K562 (cell line): ENCODE results near the gene CALCB. TPM values are rescaled to one million over a fixed set of nuclear protein-coding genes. Genes with fewer than 3 reads are reported as not detected.

ENCODE experiments used
- ARID1B ChIP-seq: fragments of 450-650 bp; IDR thresholded peaks from 2 replicates; pipeline ENCODE4 v1.6.1; 2016; ENCODE audit warnings: antibody characterized with exemption, mild to moderate bottlenecking, inconsistent platforms
- IFI16 ChIP-seq: fragments of 250-450 bp; sonication (Bioruptor Pico); IDR thresholded peaks from 2 replicates; pipeline ENCODE4 v2.1.2; 2022; ENCODE audit warnings: mild to moderate bottlenecking, inconsistent platforms
- ZNF449 ChIP-seq: fragments of 250-450 bp; sonication (Bioruptor Pico); IDR thresholded peaks from 2 replicates; pipeline ENCODE4 v1.8.0; 2022; ENCODE audit warnings: moderate library complexity, mild to moderate bottlenecking, inconsistent platforms
- ZNF780A ChIP-seq: fragments of 250-450 bp; sonication (Bioruptor Pico); IDR thresholded peaks from 2 replicates; pipeline ENCODE4 v1.5.0; 2021; ENCODE audit warnings: mild to moderate bottlenecking
- polyA plus RNA-seq, 8 experiments: library from polyadenylated mRNA; depleted of rRNA in 4 of 8; stranded (reverse) in 5 of 8; unstranded in 3 of 8; fragments of >200 nt; fragmentation: Nextera tagmentation in 2 of 8; fragmentation: Illumina TruSeq in 1 of 8; extraction: Ambion mirVana in 2 of 8; extraction: Trizol in 1 of 8; gene quantifications; 2 replicates each; pipeline versions ENCODE4 v1.2.1 to v1.2.3, GENCODE V29; 2011 to 2014; ENCODE audit warnings: inconsistent platforms in 1 of 8, missing spikeins in 1 of 8
- total RNA-seq, 7 experiments: library from RNA; depleted of rRNA in 6 of 7; stranded (reverse); fragments of >200 nt in 6 of 7; fragmentation: Illumina TruSeq in 2 of 7; extraction: Trizol in 2 of 7; gene quantifications; 2 replicates each; pipeline versions ENCODE4 v1.2.1 to v1.2.3, GENCODE V29; 2011 to 2021; ENCODE audit warnings: low replicate concordance in 1 of 7

CALCB gene
- total and polyA plus RNA-seq, 9 of the 15 experiments (the other 6 are each of a cell fraction or from before 2014, with no cell fraction given) = not detected

DNA sequence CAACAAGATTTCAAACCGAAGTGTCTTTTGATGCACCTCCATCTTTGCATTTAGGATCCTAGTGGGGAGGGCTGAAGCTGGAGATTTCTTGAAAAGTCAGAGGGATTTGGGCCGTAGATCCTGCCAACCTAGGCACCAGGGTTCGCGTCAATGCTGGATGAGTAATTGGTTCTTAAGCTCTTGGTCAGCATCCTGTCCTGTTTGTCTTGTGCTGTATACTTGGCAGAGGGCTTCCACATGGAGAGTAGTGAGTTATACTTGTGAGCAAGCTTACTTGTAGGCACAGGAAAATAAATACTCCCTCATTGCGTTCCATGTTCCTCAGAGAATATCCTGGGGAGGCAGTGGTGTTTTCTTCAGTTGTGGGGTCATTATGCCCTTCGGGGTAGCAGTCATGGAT is 53.9 kb downstream of the CALCB start (continued):
- no peak for TF ChIP-seq ZNF780A
- no peak for TF ChIP-seq ARID1B
- no peak for TF ChIP-seq ZNF449 (CRISPR knock-in tag)
- TF ChIP-seq IFI16 (CRISPR knock-in tag) = no peak

Other genes starting within 250 kb of the CALCB start
- 17.7 and 19.4 TPM in 2 replicates for gene CYP2R1, start 181.4 kb upstream of the CALCB start, total RNA-seq (2014; rRNA removed)
- gene CYP2R1, start 181.4 kb upstream of the CALCB start, total RNA-seq (2014; rRNA removed; fragmentation: Illumina TruSeq; extraction: Trizol) = 32.3 and 43.3 TPM in 2 replicates
- gene CYP2R1, start 181.4 kb upstream of the CALCB start, total RNA-seq (2015; rRNA removed; fragmentation: Illumina TruSeq; extraction: Trizol) = 15.9 and 20.8 TPM in 2 replicates
- 19.7 and 20.1 TPM in 2 replicates for gene CYP2R1, start 181.4 kb upstream of the CALCB start, total RNA-seq (2021)
- gene CYP2R1, start 181.4 kb upstream of the CALCB start, polyA plus RNA-seq (2011; rRNA removed) = 39.3 and 40.5 TPM in 2 replicates
- gene CYP2R1, start 181.4 kb upstream of the CALCB start, polyA plus RNA-seq (2014; fragmentation: Illumina TruSeq; extraction: Trizol) = 33.2 and 37.2 TPM in 2 replicates
- 10 to 100 TPM; 26.6 to 29.4 TPM for gene CYP2R1, start 181.4 kb upstream of the CALCB start, polyA plus RNA-seq (2014; fragmentation: Nextera tagmentation; extraction: Ambion mirVana)
- gene CYP2R1, start 181.4 kb upstream of the CALCB start, polyA plus RNA-seq (2014; rRNA removed) = 34.5 and 38.0 TPM in 2 replicates
- not detected in 2 replicates for gene CALCA, start 101.2 kb upstream of the CALCB start, total RNA-seq (2014; rRNA removed)
- gene CALCA, start 101.2 kb upstream of the CALCB start, total RNA-seq (2014; rRNA removed; fragmentation: Illumina TruSeq; extraction: Trizol) = not detected in 2 replicates
- gene CALCA, start 101.2 kb upstream of the CALCB start, total RNA-seq (2015; rRNA removed; fragmentation: Illumina TruSeq; extraction: Trizol) = not detected in 2 replicates
- not detected in 2 replicates for gene CALCA, start 101.2 kb upstream of the CALCB start, total RNA-seq (2021)
- gene CALCA, start 101.2 kb upstream of the CALCB start, polyA plus RNA-seq (2011; rRNA removed) = not detected in 2 replicates
- gene CALCA, start 101.2 kb upstream of the CALCB start, polyA plus RNA-seq (2014; fragmentation: Illumina TruSeq; extraction: Trizol) = not detected in 2 replicates
- gene CALCA, start 101.2 kb upstream of the CALCB start, polyA plus RNA-seq (2014; fragmentation: Nextera tagmentation; extraction: Ambion mirVana) = under 1 TPM in 1 of 2 experiments, not detected in 1; 0.07 TPM
- 0.51 TPM in 1 of 2 replicates, not detected in the other for gene CALCA, start 101.2 kb upstream of the CALCB start, polyA plus RNA-seq (2014; rRNA removed)
- gene INSC, start 41.3 kb downstream of the CALCB start, total RNA-seq (2014; rRNA removed) = not detected in 2 replicates
- not detected in 2 replicates for gene INSC, start 41.3 kb downstream of the CALCB start, total RNA-seq (2014; rRNA removed; fragmentation: Illumina TruSeq; extraction: Trizol)
- not detected in 2 replicates for gene INSC, start 41.3 kb downstream of the CALCB start, total RNA-seq (2015; rRNA removed; fragmentation: Illumina TruSeq; extraction: Trizol)
- gene INSC, start 41.3 kb downstream of the CALCB start, total RNA-seq (2021) = not detected in 2 replicates
- not detected in 2 replicates for gene INSC, start 41.3 kb downstream of the CALCB start, polyA plus RNA-seq (2011; rRNA removed)
- gene INSC, start 41.3 kb downstream of the CALCB start, polyA plus RNA-seq (2014; fragmentation: Illumina TruSeq; extraction: Trizol) = not detected in 2 replicates
- not detected for gene INSC, start 41.3 kb downstream of the CALCB start, polyA plus RNA-seq (2014; fragmentation: Nextera tagmentation; extraction: Ambion mirVana)
- not detected in 2 replicates for gene INSC, start 41.3 kb downstream of the CALCB start, polyA plus RNA-seq (2014; rRNA removed)